Epithelial cell of proximal tubule (primary cell): ENCODE results near the gene ABHD8. TPM values are rescaled to one million over a fixed set of nuclear protein-coding genes. Genes with fewer than 3 reads are reported as not detected.
A peak's percentile ranks its signal among the peaks of the same experiment; 100 is the strongest.

Source experiments
- DNase-seq: peaks from one replicate; pipeline ENCODE4 v3.0.0-alpha.2; 2011; ENCODE audit warnings: low read depth
- H3K4me3 ChIP-seq: 2 replicates; pipeline ENCODE4 v1.5.1; 2011; ENCODE audit warnings: low read depth, mild to moderate bottlenecking, low read length
- total RNA-seq: library from RNA; depleted of rRNA; stranded (reverse); fragments of >200 nt; gene quantifications from 2 replicates; pipeline ENCODE4 v1.2.3, GENCODE V29; 2015
- TF ChIP-seq, protein P1 (sequence below): conservative IDR thresholded peaks from 2 replicates; pipeline ENCODE4 v1.5.1; 2012; ENCODE audit warnings: low read depth, mild to moderate bottlenecking, low read length

ABHD8 gene
- total RNA-seq, 1 donor from 2014 or later: 10.3 TPM

DNA sequence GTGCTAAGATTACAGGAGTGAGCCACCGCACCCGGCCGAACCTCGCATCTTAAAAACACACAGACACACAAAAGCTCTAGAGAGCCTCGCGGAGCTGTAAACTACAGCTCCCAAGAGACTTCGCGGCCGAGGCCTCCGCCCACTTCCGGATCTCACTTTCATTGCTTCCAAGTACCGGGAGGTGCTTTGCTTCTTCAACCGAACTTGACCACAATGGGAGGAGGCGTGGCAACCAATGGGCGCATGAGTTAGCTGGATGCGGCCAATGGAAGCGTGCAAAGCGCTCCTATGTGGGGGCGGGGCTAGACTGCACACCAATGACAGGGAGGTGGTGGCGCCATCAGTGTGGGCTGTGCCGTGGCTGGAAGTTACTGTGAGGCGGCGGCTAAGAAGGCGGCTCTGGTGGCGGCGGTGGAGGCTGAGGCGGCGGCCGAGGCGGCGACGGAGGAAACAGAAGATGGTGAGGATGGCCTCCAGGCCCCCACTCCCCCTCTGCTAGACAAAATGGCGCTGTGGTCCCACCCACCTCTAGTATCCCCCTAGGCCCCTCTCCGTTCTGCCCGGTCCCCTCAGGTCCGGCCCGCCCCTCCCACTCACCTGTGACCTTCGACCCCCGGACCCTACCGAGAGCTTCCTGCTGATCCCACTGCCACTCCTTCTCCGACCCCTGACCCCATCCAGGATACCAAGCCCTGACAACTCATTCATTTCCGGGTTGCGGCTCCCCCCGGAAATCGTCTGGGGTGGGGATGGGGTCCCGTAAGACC, 6.2 kb upstream of the ABHD8 start, which contains the start of gene DDA1:
DDA1 (plus strand) TSS at position 366 of the 767 bp plus-strand sequence; CDS start at position 458, 92 bp downstream.
- peak within 1 kb of the TSS; percentile 99 for H3K4me3 ChIP-seq
- peak; percentile 96 for DNase-seq
- TF ChIP-seq, protein P1, sequence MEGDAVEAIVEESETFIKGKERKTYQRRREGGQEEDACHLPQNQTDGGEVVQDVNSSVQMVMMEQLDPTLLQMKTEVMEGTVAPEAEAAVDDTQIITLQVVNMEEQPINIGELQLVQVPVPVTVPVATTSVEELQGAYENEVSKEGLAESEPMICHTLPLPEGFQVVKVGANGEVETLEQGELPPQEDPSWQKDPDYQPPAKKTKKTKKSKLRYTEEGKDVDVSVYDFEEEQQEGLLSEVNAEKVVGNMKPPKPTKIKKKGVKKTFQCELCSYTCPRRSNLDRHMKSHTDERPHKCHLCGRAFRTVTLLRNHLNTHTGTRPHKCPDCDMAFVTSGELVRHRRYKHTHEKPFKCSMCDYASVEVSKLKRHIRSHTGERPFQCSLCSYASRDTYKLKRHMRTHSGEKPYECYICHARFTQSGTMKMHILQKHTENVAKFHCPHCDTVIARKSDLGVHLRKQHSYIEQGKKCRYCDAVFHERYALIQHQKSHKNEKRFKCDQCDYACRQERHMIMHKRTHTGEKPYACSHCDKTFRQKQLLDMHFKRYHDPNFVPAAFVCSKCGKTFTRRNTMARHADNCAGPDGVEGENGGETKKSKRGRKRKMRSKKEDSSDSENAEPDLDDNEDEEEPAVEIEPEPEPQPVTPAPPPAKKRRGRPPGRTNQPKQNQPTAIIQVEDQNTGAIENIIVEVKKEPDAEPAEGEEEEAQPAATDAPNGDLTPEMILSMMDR: no peak

DNA sequence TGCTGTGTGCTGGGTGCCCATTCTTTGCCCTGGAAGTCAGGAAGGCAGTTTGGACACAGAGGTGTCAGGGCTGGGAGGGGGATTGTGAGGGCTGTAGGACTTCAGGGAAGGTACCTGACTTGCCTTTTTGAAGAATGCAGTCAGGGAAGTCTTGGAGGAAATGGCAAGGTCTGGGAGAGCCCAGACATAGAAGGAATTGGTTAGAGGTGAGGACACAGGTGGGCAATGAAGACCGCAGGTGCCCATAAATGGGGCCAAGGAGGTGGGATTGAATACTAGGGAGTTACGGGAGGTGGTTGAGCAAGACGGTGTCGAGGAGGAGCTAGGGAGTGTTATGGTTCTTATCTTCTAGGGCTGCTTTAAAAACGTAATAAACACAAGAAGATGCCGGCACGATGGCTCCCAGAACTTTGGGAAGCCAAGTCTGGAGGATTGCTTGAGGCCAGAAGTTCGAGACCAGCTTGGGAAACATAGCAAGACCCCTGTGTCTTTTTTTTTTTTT, 4.7 kb upstream of the ABHD8 start:
- H3K4me3 ChIP-seq: no peak overlapping the region
- no peak for DNase-seq
- TF ChIP-seq, protein P1: no peak

DNA sequence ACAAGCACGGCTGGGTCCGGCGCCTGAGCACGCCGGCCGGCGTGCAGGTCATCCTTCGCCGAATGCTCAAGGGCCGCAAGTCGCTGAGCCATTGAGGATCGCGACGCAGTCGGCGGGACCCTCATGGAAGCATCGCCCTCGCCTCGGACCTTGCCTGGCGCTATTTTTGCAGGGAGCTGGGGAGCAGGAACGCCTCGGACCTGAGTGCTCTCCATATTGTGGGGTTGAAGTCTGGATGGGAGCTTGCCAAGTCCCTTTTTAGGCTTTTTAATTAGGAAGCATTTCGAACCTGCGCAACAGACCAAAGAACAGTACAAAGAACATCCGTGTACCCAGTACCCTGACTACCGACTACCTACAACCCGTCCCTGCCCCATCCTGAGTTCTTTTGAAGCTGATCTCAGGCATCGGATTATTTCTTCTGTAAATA, 3.1 kb upstream of the ABHD8 start:
- DNase-seq: no peak
- TF ChIP-seq, protein P1: no peak
- H3K4me3 ChIP-seq: peak overlapping the region; percentile 79

DNA sequence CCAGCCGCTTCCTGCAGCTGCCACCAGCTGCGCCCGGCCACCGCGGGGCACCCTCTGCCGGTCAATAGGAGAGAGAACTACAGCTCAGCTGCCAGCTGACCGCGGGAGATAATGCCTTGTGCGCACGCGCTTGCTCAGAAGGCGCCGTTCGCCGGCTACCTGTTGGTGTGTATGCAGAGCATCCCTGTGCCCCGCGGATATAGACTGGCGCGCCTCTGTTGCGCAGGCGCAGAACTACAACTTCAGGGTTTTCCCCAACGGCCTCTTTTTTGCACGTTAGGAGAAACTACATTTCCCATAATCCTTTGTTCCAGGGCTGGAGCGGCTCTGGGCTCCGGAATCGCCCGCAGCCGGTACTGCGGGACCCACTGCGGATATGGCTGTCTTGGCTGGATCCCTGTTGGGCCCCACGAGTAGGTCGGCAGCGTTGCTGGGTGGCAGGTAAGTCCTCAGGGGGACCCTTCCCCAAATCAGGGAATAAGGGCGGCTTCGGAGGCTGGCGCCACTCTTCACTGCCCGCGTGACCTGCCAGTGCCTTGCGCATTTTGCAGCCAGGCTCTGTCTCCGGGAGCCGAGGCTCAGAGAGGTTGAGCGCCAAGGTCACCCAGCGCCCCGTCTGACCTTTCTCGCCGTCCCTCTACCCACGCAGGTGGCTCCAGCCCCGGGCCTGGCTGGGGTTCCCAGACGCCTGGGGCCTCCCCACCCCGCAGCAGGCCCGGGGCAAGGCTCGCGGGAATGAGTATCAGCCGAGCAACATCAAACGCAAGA, 2.5 kb upstream of the ABHD8 start, which contains the start of gene MRPL34:
MRPL34 (plus strand) TSS at position 356 of the 768 bp plus-strand sequence; CDS start at position 377, 21 bp downstream.
- H3K4me3 ChIP-seq: peak within 1 kb of the TSS; percentile 79
- TF ChIP-seq, protein P1: peak; percentile 75
- peak; percentile 92 for DNase-seq

DNA sequence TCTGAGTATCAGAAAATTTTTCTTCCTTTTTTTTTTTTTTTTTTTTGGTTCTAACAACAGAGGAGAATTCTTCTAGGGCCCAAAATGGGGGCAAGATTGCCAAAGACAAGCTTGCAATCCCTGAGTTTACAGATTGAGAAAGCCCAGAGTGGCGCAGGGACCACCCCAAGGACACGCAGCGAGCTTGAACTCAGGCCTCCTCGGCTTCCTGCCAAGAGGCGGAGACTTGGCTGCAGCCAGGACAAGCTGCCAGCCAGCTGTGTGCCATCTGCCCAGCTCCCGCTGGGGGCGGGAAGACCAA, 1.9 kb upstream of the ABHD8 start:
- TF ChIP-seq, protein P1: no peak
- peak overlapping the region; percentile 79 for H3K4me3 ChIP-seq
- DNase-seq: no peak

DNA sequence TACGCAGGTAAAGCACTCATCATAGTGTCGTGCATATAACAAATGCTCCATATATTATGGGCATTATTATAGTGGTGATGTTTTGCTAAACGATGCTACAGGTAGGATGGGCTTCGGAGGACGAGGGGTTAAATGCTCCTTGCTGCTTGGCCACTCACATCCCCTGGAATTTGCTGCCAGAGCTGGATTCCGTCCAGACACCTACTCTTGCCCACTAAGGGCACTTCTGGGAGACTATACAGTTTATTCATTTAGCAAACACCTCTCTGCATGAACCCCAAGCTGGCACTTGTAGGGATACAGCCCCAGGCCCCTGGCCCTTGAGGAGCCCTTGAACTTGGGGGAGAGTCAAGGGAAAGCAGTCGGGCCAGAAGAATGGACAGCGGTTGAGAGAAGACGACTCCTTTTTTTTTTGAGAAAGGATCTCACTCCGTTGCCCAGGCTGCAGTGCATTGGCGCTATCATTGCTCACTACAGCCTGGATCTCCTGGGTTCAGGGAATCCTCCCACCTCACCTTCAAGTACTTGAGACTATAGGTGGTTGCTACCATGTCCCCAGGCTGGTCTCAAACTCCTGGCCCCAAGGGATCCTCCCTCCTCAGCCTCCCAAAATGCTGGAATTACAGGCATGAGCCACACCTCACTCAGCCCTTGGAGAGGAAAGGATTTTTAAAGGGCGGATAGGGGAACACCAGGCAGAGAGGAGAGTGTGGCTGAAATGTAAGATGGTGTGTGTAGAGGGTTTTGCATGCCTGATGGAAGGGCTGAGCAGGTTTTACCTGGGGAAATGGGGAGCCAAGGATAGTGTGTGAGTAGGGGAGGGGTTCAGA, 1.4 kb upstream of the ABHD8 start:
- H3K4me3 ChIP-seq: no peak overlapping the region
- TF ChIP-seq, protein P1: no peak
- no peak for DNase-seq
